NCI-H446 (cell line): ENCODE results near the gene INTS11.

Source experiments
- DNase-seq, 2 experiments: peaks; one replicate each; lab custom pipeline; 2025; lab: John Stamatoyannopoulos, UW

The INTS11 gene

GRCh38 chr1:1343811-1344421, 19.5 kb upstream of the INTS11 start:
- no peak for DNase-seq

GRCh38 chr1:1342584-1343115, 18.2 kb upstream of the INTS11 start:
- no peak for DNase-seq

GRCh38 chr1:1342061-1342562, 17.7 kb upstream of the INTS11 start:
- no peak for DNase-seq

- DNase-seq = no peak
Observed at GRCh38 chr1:1341549-1342021, 17.1 kb upstream of the INTS11 start.

- DNase-seq = no peak
Observed at GRCh38 chr1:1340791-1341548, 16.5 kb upstream of the INTS11 start.

- DNase-seq = no peak
Observed at GRCh38 chr1:1340185-1340584, 15.7 kb upstream of the INTS11 start.

- no peak for DNase-seq
Observed at GRCh38 chr1:1338278-1338677, 13.8 kb upstream of the INTS11 start.

- DNase-seq = no peak
Observed at GRCh38 chr1:1337793-1338147, 13.3 kb upstream of the INTS11 start.

- no peak for DNase-seq
Observed at GRCh38 chr1:1336931-1337792, 12.7 kb upstream of the INTS11 start.

GRCh38 chr1:1336446-1336845, 12.0 kb upstream of the INTS11 start:
- DNase-seq = no peak

GRCh38 chr1:1335792-1336248, 11.4 kb upstream of the INTS11 start:
- DNase-seq = no peak

- DNase-seq = no peak
Observed at GRCh38 chr1:1335283-1335682, 10.8 kb upstream of the INTS11 start.

GRCh38 chr1:1334835-1335234, 10.4 kb upstream of the INTS11 start:
- DNase-seq = no peak

GRCh38 chr1:1333551-1334241, 9.2 kb upstream of the INTS11 start:
- DNase-seq = no peak

GRCh38 chr1:1332774-1333480, 8.5 kb upstream of the INTS11 start:
- no peak for DNase-seq

- no peak for DNase-seq
Observed at GRCh38 chr1:1332031-1332755, 7.7 kb upstream of the INTS11 start.

- DNase-seq = no peak
Observed at GRCh38 chr1:1331068-1331965, 6.9 kb upstream of the INTS11 start, which contains the start of gene TAS1R3. TSS of gene TAS1R3 (plus strand) at chr1:1331280. CDS start at chr1:1331346, 66 bp downstream.

- DNase-seq = no peak
Observed at GRCh38 chr1:1330366-1331067, 6.1 kb upstream of the INTS11 start.
